Breast epithelium (tissue), 3 donors: Measurements from ENCODE around the gene CHCHD6.

Experiments
- CTCF ChIP-seq, 3 donors: fragments of 450-650 bp; IDR thresholded peaks; one replicate each; pipeline ENCODE4 v1.5.1; 2016 to 2017; ENCODE audit warnings: antibody characterized with exemption in 3 of 3, mild to moderate bottlenecking in 3 of 3, moderate library complexity in 3 of 3
- POLR2A ChIP-seq: fragments of 450-650 bp; IDR thresholded peaks from one replicate; pipeline ENCODE4 v1.6.1; 2016; ENCODE audit warnings: antibody characterized with exemption, mild to moderate bottlenecking, moderate library complexity
- POLR2AphosphoS5 ChIP-seq, 3 donors: sonication (generic); formaldehyde crosslinking; IDR thresholded peaks; one replicate each; pipeline ENCODE4 v1.6.1; 2017; ENCODE audit warnings: antibody characterized with exemption in 3 of 3

- TF ChIP-seq POLR2AphosphoS5 (IDR thresholded peaks at IDR 0.05) (no peak), POLR2A (no peak), CTCF (IDR thresholded peaks at IDR 0.05) (no peak)
These were observed 69.7 kb downstream of the CHCHD6 start for GRCh38 chr3:126773783-126774182.
